BJ (cell line): Measurements from ENCODE around the gene CCDC107. TPM values are rescaled to one million over a fixed set of nuclear protein-coding genes. Genes with fewer than 3 reads are reported as not detected.
A peak's percentile ranks its signal among the peaks of the same experiment; 100 is the strongest.

Experiments used
- CTCF ChIA-PET: fragments of 350-600 bp; formaldehyde crosslinking; extraction: SDS; loops from one replicate; lab custom pipeline; 2021; ENCODE audit warnings: antibody characterized with exemption, inconsistent platforms; lab: Yijun Ruan, JAX
- POLR2A ChIA-PET: fragments of 300-600 bp; sonication (Branson Sonifier 250); formaldehyde crosslinking; extraction: SDS; loops from one replicate; lab custom pipeline; 2021; ENCODE audit warnings: antibody characterized with exemption; lab: Charles Lee
- DNase-seq: peaks from one replicate; pipeline ENCODE4 v3.0.0-alpha.2; 2011; ENCODE audit warnings: low read depth
- H3K27me3 ChIP-seq: 2 replicates; pipeline ENCODE4 v1.6.0; 2011; ENCODE audit warnings: low read length; ENCODE audit not compliant: control insufficient read depth, insufficient read depth
- H3K36me3 ChIP-seq: 2 replicates; pipeline ENCODE4 v1.5.1; 2011; ENCODE audit warnings: low read length; ENCODE audit not compliant: control insufficient read depth, insufficient read depth
- H3K4me3 ChIP-seq: 2 replicates; pipeline ENCODE4 v1.5.1; 2011; ENCODE audit warnings: low read depth, mild to moderate bottlenecking, control low read depth, low read length
- CTCF ChIP-seq: IDR thresholded peaks from 2 replicates; pipeline ENCODE4 v1.5.1; 2011; ENCODE audit warnings: low read depth, mild to moderate bottlenecking, control low read depth, inconsistent platforms, low read length, moderate library complexity; ENCODE audit not compliant: insufficient read depth
- polyA plus RNA-seq: library from polyadenylated mRNA; depleted of rRNA; stranded (reverse); fragments of >200 nt; gene quantifications from 2 replicates; pipeline ENCODE4 v1.2.3, GENCODE V29; 2011

The CCDC107 gene
- polyA plus RNA-seq, 1 experiment = 27.9 TPM

GRCh38 chr9:35612843-35613242 is 45.2 kb upstream of the CCDC107 start:
- ChIA-PET POLR2A (no interaction called here), CTCF (interaction anchor here (0.9 to 2.1 kb wide), 3 partner anchors 8 to 16 kb away, joined by 3 to 5 read pairs (median 4); no protein-coding TSS in a partner anchor)
- Histone ChIP-seq H3K36me3 (peaks cover 18% of the 10 kb centered on the region), H3K4me3 (no peak overlapping the region), H3K27me3 (peaks cover 12% of the 10 kb centered on the region)
- no peak for DNase-seq
- TF ChIP-seq CTCF = no peak

- Histone ChIP-seq H3K36me3 (no peaks in the 10 kb centered on the region), H3K4me3 (no peak overlapping the region), H3K27me3 (peaks cover 12% of the 10 kb centered on the region)
- no peak for TF ChIP-seq CTCF
- no peak for DNase-seq
- POLR2A ChIA-PET = interaction anchor here (0.7 kb wide), 1 partner anchor 116 kb away, joined by 24 read pairs; the partner anchor contains the start of gene CREB3
- CTCF ChIA-PET = interaction anchor here (1.0 to 1.5 kb wide), 2 partner anchors 17 to 80 kb away, joined by 3 read pairs; no protein-coding TSS in a partner anchor
Measured at GRCh38 chr9:35615981-35616680, 42.0 kb upstream of the CCDC107 start.

- no peak for DNase-seq
- no peak for TF ChIP-seq CTCF
- peaks cover 12% of the 10 kb centered on the region for H3K27me3 ChIP-seq
- CTCF ChIA-PET = interaction anchor here (1.0 to 1.5 kb wide), 2 partner anchors 79 to 251 kb away, joined by 3 read pairs; no protein-coding TSS in a partner anchor
- POLR2A ChIA-PET = interaction anchor here (0.7 kb wide), 1 partner anchor 116 kb away, joined by 24 read pairs; the partner anchor contains the start of gene CREB3
- peak overlapping the region; percentile 29 for H3K4me3 ChIP-seq
- H3K36me3 ChIP-seq = no peaks in the 10 kb centered on the region
Measured at GRCh38 chr9:35616681-35617459, 41.2 kb upstream of the CCDC107 start.

GRCh38 chr9:35617548-35617947 is 40.5 kb upstream of the CCDC107 start:
- ChIA-PET POLR2A (no interaction called here), CTCF (interaction anchor here (1.0 kb wide), 1 partner anchor 252 kb away, joined by 3 read pairs; no protein-coding TSS in a partner anchor)
- H3K4me3 ChIP-seq = no peak overlapping the region
- no peaks in the 10 kb centered on the region for H3K36me3 ChIP-seq
- TF ChIP-seq CTCF = no peak
- DNase-seq = no peak
- H3K27me3 ChIP-seq = peaks cover 12% of the 10 kb centered on the region

GRCh38 chr9:35618325-35618727 is 39.8 kb upstream of the CCDC107 start, which contains the start of gene CD72:
Gene CD72, minus strand, starts transcription at chr9:35618413. Its CDS starts 110 bp downstream, at chr9:35618303.
- CTCF ChIA-PET = no interaction called here
- POLR2A ChIA-PET = no interaction called here
- no peak for DNase-seq
- Histone ChIP-seq H3K27me3 (peaks cover 12% of the 10 kb centered on the region), H3K4me3 (peak within 1 kb of the TSS; percentile 29; the same call in 1 of the 2 replicates), H3K36me3 (no peaks in the 10 kb centered on the region)
- no peak for TF ChIP-seq CTCF
